Measurements from ENCODE around the gene ZNF10. TPM values are rescaled to one million over a fixed set of nuclear protein-coding genes. Genes with fewer than 3 reads are reported as not detected.

The ZNF10 gene
- total and polyA plus RNA-seq, 2 of the 8 experiments (the other 6 are each of a cell fraction or from before 2014, with no cell fraction given) = 5.2 to 11.9 TPM

DNA sequence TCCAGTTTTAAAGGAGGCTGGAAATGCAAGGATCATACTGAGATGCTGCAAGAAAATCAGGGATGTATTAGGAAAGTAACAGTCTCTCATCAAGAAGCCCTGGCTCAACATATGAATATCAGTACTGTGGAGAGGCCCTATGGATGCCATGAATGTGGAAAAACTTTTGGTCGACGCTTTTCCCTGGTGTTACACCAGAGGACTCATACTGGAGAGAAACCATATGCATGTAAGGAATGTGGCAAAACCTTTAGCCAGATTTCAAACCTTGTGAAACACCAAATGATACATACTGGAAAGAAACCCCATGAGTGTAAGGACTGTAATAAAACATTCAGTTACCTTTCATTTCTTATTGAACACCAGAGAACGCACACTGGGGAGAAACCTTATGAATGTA lies 24.8 kb upstream of the ZNF10 start (continued):
- TF ChIP-seq, protein P1, sequence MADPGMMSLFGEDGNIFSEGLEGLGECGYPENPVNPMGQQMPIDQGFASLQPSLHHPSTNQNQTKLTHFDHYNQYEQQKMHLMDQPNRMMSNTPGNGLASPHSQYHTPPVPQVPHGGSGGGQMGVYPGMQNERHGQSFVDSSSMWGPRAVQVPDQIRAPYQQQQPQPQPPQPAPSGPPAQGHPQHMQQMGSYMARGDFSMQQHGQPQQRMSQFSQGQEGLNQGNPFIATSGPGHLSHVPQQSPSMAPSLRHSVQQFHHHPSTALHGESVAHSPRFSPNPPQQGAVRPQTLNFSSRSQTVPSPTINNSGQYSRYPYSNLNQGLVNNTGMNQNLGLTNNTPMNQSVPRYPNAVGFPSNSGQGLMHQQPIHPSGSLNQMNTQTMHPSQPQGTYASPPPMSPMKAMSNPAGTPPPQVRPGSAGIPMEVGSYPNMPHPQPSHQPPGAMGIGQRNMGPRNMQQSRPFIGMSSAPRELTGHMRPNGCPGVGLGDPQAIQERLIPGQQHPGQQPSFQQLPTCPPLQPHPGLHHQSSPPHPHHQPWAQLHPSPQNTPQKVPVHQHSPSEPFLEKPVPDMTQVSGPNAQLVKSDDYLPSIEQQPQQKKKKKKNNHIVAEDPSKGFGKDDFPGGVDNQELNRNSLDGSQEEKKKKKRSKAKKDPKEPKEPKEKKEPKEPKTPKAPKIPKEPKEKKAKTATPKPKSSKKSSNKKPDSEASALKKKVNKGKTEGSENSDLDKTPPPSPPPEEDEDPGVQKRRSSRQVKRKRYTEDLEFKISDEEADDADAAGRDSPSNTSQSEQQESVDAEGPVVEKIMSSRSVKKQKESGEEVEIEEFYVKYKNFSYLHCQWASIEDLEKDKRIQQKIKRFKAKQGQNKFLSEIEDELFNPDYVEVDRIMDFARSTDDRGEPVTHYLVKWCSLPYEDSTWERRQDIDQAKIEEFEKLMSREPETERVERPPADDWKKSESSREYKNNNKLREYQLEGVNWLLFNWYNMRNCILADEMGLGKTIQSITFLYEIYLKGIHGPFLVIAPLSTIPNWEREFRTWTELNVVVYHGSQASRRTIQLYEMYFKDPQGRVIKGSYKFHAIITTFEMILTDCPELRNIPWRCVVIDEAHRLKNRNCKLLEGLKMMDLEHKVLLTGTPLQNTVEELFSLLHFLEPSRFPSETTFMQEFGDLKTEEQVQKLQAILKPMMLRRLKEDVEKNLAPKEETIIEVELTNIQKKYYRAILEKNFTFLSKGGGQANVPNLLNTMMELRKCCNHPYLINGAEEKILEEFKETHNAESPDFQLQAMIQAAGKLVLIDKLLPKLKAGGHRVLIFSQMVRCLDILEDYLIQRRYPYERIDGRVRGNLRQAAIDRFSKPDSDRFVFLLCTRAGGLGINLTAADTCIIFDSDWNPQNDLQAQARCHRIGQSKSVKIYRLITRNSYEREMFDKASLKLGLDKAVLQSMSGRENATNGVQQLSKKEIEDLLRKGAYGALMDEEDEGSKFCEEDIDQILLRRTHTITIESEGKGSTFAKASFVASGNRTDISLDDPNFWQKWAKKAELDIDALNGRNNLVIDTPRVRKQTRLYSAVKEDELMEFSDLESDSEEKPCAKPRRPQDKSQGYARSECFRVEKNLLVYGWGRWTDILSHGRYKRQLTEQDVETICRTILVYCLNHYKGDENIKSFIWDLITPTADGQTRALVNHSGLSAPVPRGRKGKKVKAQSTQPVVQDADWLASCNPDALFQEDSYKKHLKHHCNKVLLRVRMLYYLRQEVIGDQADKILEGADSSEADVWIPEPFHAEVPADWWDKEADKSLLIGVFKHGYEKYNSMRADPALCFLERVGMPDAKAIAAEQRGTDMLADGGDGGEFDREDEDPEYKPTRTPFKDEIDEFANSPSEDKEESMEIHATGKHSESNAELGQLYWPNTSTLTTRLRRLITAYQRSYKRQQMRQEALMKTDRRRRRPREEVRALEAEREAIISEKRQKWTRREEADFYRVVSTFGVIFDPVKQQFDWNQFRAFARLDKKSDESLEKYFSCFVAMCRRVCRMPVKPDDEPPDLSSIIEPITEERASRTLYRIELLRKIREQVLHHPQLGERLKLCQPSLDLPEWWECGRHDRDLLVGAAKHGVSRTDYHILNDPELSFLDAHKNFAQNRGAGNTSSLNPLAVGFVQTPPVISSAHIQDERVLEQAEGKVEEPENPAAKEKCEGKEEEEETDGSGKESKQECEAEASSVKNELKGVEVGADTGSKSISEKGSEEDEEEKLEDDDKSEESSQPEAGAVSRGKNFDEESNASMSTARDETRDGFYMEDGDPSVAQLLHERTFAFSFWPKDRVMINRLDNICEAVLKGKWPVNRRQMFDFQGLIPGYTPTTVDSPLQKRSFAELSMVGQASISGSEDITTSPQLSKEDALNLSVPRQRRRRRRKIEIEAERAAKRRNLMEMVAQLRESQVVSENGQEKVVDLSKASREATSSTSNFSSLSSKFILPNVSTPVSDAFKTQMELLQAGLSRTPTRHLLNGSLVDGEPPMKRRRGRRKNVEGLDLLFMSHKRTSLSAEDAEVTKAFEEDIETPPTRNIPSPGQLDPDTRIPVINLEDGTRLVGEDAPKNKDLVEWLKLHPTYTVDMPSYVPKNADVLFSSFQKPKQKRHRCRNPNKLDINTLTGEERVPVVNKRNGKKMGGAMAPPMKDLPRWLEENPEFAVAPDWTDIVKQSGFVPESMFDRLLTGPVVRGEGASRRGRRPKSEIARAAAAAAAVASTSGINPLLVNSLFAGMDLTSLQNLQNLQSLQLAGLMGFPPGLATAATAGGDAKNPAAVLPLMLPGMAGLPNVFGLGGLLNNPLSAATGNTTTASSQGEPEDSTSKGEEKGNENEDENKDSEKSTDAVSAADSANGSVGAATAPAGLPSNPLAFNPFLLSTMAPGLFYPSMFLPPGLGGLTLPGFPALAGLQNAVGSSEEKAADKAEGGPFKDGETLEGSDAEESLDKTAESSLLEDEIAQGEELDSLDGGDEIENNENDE (IDR thresholded peaks at IDR 0.05; ENCODE audit: insufficient replicate concordance, low read length) = no peak
- TF ChIP-seq TAF7 (optimal IDR thresholded peaks at IDR 0.05; ENCODE audit: borderline replicate concordance, low read depth, low read length) (no peak), RXRA (IDR thresholded peaks at IDR 0.05; ENCODE audit: insufficient read depth, low read depth, low read length) (no peak), CEBPB (IDR thresholded peaks at IDR 0.05; ENCODE audit: low read depth, low read length) (no peak)

Data from H1 (cell line).